OCI-M2 (cell line): Measurements from ENCODE around the gene ORC6.

Experiments used
- DNase-seq: peaks from one replicate; lab custom pipeline; 2025; ENCODE audit not compliant: unreplicated experiment; lab: John Stamatoyannopoulos, UW

ORC6 gene

DNA sequence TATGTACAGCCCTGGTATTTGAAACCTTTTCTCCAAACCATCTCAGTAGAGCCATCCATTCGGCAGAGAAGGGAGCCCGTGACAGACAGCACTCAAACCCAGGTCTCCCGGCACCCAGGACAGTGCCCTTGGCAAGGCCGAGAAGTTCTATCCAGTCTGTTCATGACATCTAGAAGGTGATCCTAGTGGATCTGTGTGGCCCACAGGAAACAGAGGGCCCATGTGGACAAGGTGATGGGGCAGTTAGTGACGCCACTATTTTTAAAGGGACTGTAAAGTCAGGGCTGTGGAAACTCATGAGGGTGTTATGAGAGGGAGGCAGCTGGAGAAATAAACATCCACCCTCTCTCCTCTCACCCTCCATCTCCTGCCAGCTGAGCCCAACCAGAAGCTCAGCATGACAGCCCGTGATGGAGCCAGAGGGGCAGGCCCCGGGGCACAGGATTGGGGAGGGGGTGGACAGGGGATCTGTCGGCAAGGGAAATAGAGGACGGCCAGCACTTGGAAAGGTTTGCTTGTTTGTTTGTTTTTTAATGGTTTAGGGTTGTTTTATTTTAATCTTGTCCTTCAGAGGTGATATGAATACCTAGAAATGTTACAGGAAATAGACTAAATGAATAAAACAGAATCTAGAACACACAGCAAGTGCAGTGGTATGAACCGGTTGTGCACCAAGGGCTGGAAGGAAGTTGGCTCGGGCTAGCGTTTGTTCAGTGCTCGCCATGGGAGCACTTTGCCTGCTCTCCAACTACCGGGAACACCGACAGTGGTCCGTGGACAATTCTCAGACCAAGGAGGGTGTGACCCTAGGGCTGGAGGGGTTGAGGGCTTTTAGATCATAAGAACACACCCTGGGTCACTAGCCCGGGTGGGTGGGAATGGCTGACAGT is 41.6 kb downstream of the ORC6 start:
- DNase-seq: no peak

DNA sequence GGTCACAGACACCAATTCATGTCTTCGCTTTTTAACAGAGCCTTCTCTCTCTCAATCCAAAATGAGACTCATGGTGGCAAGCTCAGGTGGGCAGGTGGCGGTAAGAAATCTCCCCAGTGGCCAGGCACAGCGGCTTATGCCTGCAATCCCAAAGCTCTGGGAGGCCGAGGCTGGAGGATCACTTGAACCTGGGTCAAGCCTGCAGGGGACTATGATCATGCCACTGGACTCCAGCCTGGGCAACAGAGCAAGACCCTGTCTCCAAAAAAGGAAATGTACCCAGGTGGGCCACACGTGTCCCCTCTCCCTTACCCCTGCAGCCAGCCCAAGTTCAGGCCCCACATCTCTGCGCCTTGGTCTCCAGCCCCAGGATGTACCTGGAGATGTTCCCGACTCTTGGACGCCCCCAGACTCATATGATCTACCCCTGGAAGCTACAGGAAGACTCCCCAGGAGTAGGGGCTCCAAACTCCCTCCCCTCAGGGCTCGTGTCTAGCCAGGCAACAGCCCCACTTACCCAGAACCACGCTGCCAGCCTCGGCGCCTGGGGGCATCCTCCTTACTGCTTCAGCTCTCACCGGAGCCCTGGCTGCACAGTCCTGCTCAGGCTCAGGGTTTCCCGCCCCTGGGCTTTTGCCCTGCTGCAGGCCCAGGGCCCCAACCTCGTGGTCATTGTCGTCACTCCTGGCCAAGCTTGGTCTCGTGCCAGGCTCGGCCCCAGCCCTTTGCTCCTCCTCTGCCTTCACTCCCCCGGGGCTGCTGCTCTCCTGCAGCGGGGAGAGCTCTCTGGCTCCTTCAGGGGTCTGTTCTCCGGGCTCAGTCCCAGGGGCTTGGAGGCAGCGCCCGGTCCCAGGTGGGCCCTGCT is 42.5 kb downstream of the ORC6 start:
- DNase-seq: no peak

DNA sequence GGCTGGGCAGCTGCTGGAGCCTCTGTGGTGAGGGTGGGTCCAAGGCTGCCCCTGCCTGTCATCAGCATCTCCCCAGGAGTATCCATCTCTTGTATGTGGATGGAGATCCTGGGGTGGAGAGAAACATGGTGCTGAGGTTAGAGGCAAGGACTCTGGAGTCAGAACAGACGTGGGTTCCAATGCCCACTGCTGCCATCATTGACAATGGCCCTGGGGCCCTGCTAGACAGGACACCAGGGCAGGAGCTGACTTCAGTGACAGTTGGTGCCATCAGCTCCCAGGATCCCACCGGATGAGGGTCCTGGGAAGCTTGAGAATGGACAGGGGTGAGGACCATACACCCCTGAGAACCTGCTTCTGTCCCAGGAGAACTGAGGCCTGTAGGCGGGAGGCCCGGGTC is 43.1 kb downstream of the ORC6 start:
- DNase-seq: no peak

DNA sequence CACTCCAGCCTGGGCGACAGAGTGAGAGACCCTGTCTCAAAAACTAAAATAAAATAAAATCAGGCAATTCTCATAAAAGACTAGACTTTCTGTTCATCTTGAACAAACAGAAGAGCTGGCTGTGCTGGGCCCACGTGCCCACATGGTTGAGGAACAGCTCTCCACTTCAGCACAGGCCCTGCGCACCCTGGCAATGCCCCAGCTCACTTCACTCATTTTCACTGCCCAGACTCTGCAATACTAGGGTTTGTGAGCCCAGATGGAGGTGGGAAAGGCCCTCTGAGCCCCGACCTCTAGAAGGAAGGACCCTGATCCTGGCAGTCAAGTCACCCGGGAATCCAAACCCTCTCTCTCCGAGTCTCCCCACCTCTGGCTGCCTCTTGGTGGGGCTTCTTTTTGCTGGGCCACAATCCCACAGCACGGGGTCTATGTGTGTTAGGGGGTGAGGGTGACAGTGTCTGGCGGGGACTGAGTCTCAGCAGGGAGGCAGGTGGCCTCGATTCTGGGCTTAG is 43.9 kb downstream of the ORC6 start:
- DNase-seq: no peak

DNA sequence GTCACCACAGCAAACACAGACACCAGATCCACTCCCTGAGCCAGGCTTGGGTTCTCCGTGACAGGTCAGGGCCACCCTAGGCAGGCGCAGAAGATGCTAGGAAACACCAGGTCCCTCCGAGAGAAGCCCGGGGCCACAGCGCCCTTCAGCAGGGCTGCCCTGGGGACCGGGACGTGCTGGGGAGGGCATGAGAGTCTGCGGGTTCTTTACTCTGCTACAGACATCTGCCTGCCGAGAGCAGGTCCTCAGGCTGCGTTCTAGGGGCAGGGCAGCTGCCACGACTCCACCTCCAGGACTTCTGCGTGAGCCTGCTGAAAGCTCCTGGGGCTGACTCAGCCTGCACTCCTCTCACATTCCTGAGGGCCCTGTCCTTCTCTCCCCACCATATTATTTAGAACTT is 47.2 kb downstream of the ORC6 start:
- no peak for DNase-seq

DNA sequence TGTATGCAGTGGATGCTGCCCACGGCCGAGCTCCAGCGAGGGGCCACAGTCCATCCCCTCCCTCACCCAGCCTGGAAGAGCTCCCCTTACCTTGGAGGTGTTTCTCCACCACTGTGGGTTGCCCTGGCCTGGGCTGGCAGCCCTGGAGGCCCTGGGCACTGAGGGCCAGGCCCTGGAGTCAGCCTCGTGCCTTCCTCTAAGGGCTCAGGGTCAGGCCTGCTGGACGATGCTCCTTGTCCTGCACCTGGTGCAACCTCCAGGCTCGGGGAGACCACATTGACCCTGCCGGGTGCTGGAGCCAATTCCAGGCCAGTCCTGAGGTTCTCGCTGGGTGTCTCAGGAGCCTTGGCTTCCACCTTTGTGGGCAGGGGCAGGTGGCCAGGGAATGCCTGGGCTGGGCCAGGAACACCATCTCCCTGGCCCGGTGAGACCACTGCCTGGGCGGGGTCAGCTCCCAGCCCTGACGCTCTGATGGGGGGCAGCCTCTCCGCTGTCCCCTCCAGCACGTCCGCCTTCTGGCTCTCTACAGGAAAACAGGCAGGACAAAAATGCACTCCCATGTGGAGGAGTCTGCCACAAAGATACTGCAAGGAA is 48.3 kb downstream of the ORC6 start:
- no peak for DNase-seq

DNA sequence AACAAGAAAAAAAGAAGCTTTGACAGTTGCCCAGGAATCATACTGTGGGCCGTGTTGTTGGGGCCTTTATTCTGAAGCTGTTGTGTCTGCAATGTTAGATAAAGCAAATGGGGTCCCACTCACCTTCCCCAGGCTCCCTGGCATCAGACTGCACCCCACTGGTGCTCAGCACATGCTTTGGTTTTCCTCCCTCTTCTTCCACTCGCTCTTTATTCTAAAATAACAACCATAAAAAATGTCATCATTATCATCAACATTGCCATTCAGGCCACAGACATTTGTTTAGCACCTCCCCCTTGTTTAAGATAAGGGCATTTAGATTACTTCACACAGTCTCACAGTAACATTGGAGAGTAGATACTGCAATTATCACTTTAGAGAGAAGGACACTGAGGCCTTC is 50.5 kb downstream of the ORC6 start:
- no peak for DNase-seq

DNA sequence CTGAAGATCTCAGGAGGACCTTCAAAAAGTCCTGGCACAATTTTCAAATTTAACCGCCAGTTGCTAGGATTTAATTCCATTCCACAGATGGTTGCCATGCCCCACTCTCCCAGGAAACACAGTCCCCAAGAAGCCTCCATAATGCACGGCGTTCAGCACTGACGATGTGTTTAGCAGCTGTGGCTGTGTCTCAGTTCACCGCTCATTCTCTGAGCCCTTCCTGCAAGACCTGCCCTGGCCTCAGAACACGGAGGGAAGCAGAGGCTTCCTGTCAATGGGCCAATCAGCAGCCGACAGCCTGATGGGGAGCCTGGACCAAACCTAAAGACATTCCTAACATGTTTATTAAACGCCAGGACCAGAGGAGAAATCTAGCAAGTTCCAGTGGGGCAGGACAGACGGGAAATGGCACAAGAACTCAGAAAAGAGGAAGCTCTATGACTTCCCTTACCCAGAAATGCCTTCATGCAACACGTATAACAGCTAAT is 53.8 kb downstream of the ORC6 start:
- DNase-seq: no peak

DNA sequence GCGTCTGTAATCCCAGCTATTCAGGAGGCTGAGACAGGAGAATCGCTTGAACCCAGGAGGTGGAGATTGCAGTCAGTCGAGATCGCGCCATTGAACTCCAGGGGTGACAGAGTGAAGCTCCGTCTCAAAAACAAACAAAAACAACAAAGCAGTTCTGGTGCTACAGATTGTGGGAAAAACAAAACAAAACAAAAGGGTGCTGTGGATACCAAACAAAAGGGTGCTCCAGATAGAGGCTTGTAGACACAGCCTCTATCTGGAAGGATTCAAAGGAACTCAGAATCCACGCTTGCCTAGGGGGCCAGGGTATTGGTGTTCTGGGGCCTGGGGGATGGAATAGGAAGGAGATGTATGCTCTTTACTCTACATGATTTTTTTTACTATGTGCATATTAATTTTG is 56.2 kb downstream of the ORC6 start:
- DNase-seq: no peak

DNA sequence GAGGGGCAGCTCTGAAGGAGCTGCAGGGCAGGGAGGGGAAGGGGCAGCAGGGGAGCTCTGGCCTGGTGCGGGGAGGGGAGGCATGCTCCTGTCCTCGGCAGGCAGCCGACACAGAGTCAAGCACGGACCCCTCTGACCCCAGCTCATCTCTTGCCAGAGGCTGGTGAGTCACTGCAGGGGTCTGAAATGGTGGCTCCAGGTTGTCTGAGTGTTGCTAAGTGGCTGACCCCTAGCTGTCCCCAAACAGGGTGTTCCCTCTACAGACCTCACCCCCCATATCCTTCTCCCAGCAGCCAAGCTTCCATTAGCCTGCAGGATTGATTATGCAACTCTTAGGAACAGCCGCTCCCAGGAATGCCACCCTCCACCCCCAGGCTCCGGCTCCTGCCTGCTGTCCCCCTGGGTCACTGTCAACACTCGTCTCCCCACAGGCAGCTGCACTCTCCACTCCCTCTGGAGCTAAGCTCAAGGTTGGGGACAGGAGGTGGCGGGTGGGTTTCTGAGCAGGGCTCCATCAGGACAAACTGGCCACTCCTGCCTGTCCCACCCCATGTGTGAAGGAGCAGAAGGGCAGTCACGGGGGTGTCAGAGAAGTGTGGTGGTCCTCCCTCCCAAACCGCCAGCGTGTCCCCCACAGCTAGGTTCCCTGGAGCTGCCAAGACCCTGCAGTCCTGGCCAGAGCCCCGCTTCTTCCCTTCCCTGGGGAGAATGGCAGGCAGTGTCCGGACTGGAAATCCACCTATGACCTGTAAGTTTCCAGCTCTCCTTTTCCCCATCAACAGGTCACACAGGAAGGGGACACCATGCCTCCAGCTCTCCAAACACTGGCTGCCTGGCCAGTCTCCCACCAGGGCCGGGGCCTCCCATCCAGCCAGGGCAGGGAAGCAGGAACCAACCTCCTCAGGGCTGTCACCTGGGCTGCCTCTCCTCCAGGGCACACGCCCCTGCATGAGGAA is 57.6 kb downstream of the ORC6 start:
- DNase-seq: no peak
